Activated T-cell treated with anti-CD3 and anti-CD28 coated beads, Interleukin-2, amount 50 U/mL, for 72 hours (primary cell): ENCODE data around the gene C11orf54. TPM values are rescaled to one million over a fixed set of nuclear protein-coding genes. Genes with fewer than 3 reads are reported as not detected.
A peak's percentile ranks its signal among the peaks of the same experiment; 100 is the strongest.

Source experiments
- ATAC-seq, 2 donors: fragments of 150-1000 bp; cut with Tn5 transposase; replicated peaks in 1 of 2; 2 replicates each; pipeline ENCODE4 v1.10.0; 2021; ENCODE audit warnings: moderate library complexity in 2 of 2, mild to moderate bottlenecking in 1 of 2
- DNase-seq, 2 donors: peaks; one replicate each; pipeline ENCODE4 v3.0.0; 2021 to 2022; ENCODE audit warnings: mixed read lengths in 1 of 2
- H3K27ac Mint-ChIP-seq: one replicate; pipeline ENCODE4 v1.8.0; 2022; ENCODE audit warnings: mild to moderate bottlenecking, moderate library complexity, mixed read lengths
- H3K27me3 Mint-ChIP-seq: one replicate; pipeline ENCODE4 v1.8.0; 2022; ENCODE audit warnings: low read depth, mixed read lengths
- H3K36me3 Mint-ChIP-seq, 2 donors: one replicate each; pipeline ENCODE4 v1.8.0; 2022; ENCODE audit warnings: mixed read lengths in 2 of 2, mild to moderate bottlenecking in 1 of 2; ENCODE audit not compliant: insufficient read depth in 2 of 2
- H3K4me1 Mint-ChIP-seq: one replicate; pipeline ENCODE4 v1.8.0; 2022; ENCODE audit warnings: low read depth, mixed read lengths
- H3K4me3 Mint-ChIP-seq, 2 donors: one replicate each; pipeline ENCODE4 v1.8.0; 2022; ENCODE audit warnings: mild to moderate bottlenecking in 2 of 2, mixed read lengths in 2 of 2, moderate library complexity in 2 of 2
- H3K9me3 Mint-ChIP-seq, 2 donors: one replicate each; pipeline ENCODE4 v1.8.0; 2022; ENCODE audit warnings: mixed read lengths in 2 of 2
- total RNA-seq, 2 donors: library from RNA; stranded (reverse); gene quantifications; one replicate each; pipeline ENCODE4 v1.2.3, GENCODE V29; 2022

C11orf54 gene
- total RNA-seq, 2 donors from 2014 or later = 36.2 to 44.8 TPM

DNA sequence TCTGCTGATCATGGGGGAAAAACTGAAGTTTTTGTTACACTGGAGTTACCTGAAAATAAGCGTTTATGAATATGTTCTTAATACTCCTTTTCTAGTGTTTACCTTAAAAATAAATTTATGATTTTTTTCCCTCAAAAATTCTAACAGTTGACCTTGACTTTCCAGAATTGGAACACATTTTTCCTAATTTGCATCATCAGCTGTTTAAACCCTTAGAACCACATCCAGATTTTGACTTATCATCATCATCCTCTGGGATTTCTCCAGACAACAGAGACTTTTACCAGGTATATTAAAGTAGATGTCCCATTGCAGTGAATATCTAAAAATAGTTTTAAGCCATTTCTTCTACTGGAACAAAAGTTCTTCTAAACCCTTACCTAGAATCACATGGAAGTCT is 17.4 kb upstream of the C11orf54 start:
- DNase-seq (no peak), ATAC-seq (no peak)
- no peak overlapping the region for H3K27ac Mint-ChIP-seq
- no peaks in the 10 kb centered on the region for H3K27me3 Mint-ChIP-seq
- H3K4me1 Mint-ChIP-seq = no peaks in the 10 kb centered on the region
- peaks cover 2 to 39% of the 10 kb centered on the region in 2 donors for H3K36me3 Mint-ChIP-seq
- H3K9me3 Mint-ChIP-seq = no peaks in the 10 kb centered on the region
- H3K4me3 Mint-ChIP-seq = no peak overlapping the region

DNA sequence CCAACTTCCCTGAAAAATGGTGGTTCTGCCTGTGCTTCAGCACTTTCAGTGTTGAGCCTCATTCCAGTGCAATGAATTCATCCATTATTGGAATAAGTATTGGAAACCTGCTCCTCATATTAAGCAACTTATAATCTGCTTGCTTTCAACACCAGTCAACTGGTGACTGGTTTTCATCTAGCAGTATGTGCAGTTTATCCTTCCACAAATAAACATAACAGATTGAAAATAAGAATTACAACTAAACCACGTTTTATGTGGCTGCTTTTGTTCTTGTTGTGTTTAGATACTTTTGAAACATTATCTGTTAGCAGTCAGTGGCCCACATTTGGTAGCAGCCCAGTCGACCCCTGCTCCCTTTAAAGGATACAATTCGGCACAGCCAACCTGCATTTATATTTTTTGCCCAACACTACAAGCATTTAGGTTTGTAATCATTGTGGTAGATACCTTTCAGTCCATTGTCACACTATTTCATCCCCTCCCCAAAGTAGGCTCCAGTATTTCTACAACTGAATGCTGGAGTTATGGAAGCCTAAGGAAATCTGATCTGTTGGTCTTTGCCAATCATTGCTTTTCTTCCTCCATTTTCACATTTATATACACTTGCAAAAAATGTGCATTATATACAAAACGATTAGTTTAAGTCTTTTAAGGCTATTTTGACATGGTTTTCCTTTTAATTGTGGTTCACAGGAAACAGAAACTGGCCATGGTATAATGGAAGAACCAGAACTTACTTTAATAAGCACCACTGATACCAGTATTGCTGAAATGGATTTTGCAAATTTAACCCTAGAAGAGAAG is 13.3 kb upstream of the C11orf54 start:
- DNase-seq (no peak), ATAC-seq (no peak)
- no peak overlapping the region for H3K4me3 Mint-ChIP-seq
- H3K9me3 Mint-ChIP-seq = no peaks in the 10 kb centered on the region
- peaks cover 13% of the 10 kb centered on the region for H3K4me1 Mint-ChIP-seq
- peaks cover 5 to 31% of the 10 kb centered on the region in 2 donors for H3K36me3 Mint-ChIP-seq
- peak overlapping the region; percentile 87 for H3K27ac Mint-ChIP-seq
- no peaks in the 10 kb centered on the region for H3K27me3 Mint-ChIP-seq

DNA sequence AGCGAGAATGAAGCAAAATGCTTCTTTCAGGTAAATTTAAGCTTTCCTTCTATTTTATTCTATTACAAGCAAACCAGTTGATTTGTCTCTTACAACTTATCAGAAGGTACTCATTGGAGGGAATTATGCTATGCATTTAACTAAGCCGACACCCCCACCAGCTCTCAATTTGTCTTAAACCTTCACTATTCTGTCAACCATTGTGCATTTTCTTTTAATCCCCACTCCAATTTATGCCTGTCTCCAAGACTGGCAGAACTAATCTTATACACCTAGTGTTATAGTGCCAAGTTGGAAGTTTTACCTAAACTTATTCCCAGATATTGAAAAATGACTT is 12.7 kb upstream of the C11orf54 start:
- DNase-seq (no peak), ATAC-seq (no peak)
- H3K9me3 Mint-ChIP-seq = no peaks in the 10 kb centered on the region
- peak overlapping the region; percentile 87 for H3K27ac Mint-ChIP-seq
- H3K4me3 Mint-ChIP-seq = no peak overlapping the region
- no peaks in the 10 kb centered on the region for H3K27me3 Mint-ChIP-seq
- H3K4me1 Mint-ChIP-seq = peaks cover 17% of the 10 kb centered on the region
- H3K36me3 Mint-ChIP-seq = peaks cover 6 to 31% of the 10 kb centered on the region in 2 donors

DNA sequence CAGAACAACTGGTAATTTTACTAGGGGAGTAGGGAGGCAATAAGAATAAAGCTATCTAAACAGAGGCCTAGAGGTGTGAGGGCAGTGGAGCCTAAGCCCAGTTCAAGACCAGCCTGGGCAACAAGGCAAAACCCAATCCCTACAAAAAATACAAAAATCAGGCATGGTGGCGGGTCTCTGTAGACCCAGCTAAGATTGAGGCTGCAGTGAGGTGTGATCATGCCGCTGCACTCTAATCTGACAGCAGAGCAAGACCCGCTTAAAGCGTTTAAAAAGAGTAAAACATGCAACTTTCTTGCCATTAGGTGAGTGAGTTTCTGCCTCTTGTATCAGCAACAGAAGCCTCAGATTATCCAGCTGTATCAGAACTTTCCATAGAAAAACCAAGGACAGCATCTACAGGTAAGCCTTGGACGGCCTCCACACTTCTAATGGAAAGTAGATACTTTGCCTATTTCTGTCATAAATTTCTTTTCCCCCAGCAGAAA is 12.3 kb upstream of the C11orf54 start:
- Mint-ChIP-seq H3K4me1 (peaks cover 19% of the 10 kb centered on the region), H3K4me3 (no peak overlapping the region), H3K27ac (peak overlapping the region; percentile 82), H3K27me3 (no peaks in the 10 kb centered on the region), H3K9me3 (no peaks in the 10 kb centered on the region), H3K36me3 (peaks cover 6 to 31% of the 10 kb centered on the region in 2 donors)
- ATAC-seq (no peak), DNase-seq (no peak)

DNA sequence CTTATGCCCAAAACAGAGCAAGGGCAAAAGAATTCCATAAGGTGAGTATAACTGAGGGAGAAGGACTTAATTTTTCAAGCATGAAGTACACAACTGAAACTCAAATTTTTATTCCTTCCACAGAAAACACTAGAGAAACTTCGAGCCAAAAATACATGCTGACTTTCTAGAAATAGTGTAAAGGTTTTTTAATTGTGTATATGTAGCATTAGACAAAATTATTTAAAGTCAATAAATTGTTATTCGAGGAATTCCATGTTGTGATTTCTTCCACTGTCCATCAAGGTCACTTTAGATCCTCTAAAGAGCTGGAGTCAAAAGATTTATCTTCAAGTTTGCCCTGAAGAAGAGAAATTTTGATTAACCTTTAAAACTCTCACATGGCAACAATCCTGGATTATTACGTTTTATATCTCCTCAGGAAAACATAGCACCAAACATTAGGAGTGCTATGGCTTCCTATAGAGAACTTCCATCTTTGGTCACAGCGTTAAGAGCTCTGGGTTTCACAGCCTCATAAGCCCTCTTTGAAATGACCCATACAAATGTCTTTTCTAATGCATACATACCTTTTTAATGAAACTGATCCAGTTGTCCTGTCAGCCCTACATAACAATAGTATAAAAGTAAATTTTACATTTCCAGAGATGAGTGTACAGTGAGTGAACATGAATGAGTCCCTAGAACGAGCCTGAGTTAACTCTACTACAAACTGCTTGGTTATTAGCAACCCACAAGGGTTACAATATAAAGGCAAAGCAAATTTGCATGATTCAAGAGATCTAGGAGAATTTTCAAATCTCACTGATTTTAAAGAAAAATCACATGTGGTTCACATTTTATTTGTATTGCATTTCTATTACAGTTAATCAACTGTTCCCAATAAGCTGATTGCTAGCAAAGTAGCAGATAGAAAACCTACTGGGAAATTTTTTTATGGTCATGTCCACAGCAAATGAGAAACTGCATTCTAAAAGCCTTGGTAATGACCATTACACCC is 11.1 kb upstream of the C11orf54 start:
- ATAC-seq (peak; percentile 17 to 19), DNase-seq (no peak)
- Mint-ChIP-seq H3K4me1 (peaks cover 31% of the 10 kb centered on the region), H3K27me3 (no peaks in the 10 kb centered on the region), H3K9me3 (no peaks in the 10 kb centered on the region), H3K4me3 (no peak overlapping the region), H3K36me3 (peaks cover 11 to 33% of the 10 kb centered on the region in 2 donors), H3K27ac (peak overlapping the region; percentile 82)

DNA sequence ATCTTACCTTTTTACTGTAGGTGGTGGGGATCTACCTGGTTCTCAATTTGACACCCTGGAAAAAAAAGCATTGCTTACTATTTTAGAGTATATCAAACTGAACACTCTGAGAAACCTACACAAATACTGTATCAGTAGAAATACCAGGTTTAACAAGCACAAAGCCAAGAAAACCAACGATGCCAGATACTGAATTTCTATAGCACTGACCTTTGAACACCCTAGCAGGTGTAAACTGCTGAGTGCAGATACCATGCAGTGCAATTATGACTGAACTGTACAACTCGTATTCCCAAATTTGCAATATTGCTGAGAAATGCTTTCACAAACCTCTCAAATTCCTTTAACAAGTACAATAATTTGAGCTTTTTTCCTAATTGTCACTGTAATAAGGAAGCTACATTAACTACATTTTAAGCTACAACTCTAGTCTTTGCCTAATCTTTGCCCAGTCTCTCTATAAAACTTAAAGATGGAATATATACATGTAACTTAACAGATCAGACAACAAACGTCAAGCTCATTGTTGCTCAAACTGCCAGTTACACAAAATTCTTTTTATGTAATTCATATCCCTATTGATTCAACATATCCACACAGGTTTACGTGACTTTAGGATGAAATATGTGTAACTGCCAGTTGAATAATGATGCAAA is 9.1 kb upstream of the C11orf54 start:
- H3K36me3 Mint-ChIP-seq = peaks cover 13 to 39% of the 10 kb centered on the region in 2 donors
- H3K27me3 Mint-ChIP-seq = no peaks in the 10 kb centered on the region
- DNase-seq = no peak
- peak overlapping the region in 1 of 2 donors; percentile 6 for H3K4me3 Mint-ChIP-seq
- peak overlapping the region; percentile 100 for H3K27ac Mint-ChIP-seq
- peaks cover 51% of the 10 kb centered on the region for H3K4me1 Mint-ChIP-seq
- no peak for ATAC-seq
- H3K9me3 Mint-ChIP-seq = no peaks in the 10 kb centered on the region

DNA sequence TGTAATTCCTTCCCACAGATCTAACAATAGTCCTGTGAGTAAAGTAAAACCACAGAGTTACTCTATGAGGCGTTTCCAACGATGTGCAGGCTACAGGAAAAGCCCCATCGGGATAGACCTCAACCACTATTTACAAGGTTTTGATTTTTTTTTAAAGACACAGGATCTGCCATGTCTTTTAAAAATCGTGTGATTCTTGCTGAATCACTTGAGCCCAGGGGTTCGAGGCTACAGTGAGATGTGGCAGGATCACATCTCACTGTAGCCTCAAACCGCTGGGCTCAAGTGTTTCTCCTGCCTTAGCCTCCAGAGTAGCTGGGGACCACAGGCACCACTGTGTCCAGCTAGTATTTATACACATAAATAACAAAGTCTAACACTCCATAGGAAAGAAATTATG is 8.0 kb upstream of the C11orf54 start:
- H3K9me3 Mint-ChIP-seq = no peaks in the 10 kb centered on the region
- DNase-seq (no peak), ATAC-seq (no peak)
- H3K4me1 Mint-ChIP-seq = peaks cover 62% of the 10 kb centered on the region
- H3K27ac Mint-ChIP-seq = peak overlapping the region; percentile 100
- peak overlapping the region in 1 of 2 donors; percentile 47 for H3K4me3 Mint-ChIP-seq
- peaks cover 17 to 46% of the 10 kb centered on the region in 2 donors for H3K36me3 Mint-ChIP-seq
- no peaks in the 10 kb centered on the region for H3K27me3 Mint-ChIP-seq

DNA sequence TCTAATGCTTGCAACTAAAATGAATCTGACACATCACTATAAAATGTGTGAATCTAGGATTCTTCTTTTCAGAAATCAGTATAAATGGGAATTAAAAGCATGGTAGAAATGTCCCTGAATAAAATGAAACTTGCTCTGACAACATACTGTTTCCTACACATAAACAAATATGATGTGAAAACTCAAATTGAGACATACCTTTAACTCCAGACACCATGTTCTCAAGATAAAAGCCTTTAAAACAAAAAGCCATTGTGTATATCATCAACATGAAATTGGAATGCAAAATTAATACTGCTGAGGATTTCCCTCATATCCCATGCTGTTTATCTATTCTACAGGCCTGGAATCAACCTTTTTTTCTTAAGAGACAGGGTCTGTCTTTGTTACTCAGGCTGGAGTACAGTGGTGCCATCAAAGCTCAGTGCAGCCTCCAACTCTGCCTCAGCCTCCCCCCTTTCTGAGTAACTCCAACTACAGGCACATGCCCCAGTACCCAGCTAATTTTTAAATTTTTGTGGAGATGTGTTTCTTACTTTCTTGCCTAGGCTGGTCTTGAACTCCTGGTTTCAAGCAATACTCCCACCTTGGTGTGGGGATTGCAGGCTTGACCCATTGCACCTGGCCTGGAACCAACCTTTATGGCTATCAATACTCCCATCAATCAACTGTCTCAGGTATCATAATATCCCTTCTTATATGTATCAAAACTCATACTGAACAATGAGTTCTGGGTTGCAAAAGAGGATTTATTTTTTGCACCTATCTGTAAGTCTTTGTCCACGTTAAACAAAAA is 6.8 kb upstream of the C11orf54 start:
- Mint-ChIP-seq H3K4me3 (peak overlapping the region; percentile 54 to 85), H3K27me3 (no peaks in the 10 kb centered on the region), H3K27ac (peak overlapping the region; percentile 100), H3K4me1 (peaks cover 74% of the 10 kb centered on the region), H3K36me3 (peaks cover 21 to 58% of the 10 kb centered on the region in 2 donors), H3K9me3 (no peaks in the 10 kb centered on the region)
- DNase-seq (no peak), ATAC-seq (no peak)

DNA sequence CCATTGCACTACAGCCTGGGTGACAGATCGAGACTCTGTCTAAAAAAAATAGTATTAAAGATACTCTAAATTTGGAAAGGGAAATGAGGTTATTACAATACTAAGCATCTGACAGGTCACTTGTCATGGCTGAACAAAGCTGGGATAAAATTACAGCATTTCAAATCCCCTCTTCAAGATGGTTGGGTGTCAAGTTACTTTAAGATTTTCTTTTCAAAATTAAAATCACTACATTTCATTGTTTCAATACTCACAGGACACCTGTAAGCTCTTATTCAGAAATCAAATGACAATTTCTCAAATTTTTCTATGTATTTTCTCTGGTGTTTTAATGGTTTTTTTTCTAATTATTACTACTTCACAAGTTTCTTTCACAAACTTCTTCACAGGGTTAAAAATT is 5.8 kb upstream of the C11orf54 start:
- no peak for ATAC-seq
- peak overlapping the region; percentile 100 for H3K27ac Mint-ChIP-seq
- no peaks in the 10 kb centered on the region for H3K9me3 Mint-ChIP-seq
- no peak for DNase-seq
- H3K27me3 Mint-ChIP-seq = no peaks in the 10 kb centered on the region
- H3K4me1 Mint-ChIP-seq = peaks cover 75% of the 10 kb centered on the region
- H3K36me3 Mint-ChIP-seq = peaks cover 26 to 66% of the 10 kb centered on the region in 2 donors
- H3K4me3 Mint-ChIP-seq = peak overlapping the region; percentile 54 to 85

DNA sequence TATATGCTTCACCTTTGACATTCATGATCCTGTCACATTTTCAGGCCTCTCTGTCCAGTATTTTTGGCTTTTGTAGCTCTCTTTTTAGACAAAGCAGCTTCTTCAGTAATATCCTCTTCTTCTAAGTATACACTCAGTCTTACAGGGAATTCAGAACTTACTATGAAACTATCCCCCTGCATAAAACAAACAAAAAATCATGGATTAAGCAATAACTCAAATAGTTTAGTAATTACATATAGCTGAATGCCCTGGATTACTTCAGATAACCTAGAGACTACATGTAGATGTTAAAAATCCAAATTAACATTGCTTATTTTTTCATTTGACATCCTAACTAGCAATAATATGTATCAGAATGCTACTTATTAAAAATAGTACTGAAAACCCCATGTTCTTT is 5.3 kb upstream of the C11orf54 start:
- no peaks in the 10 kb centered on the region for H3K9me3 Mint-ChIP-seq
- H3K4me3 Mint-ChIP-seq = peak overlapping the region; percentile 53 to 85
- no peak for DNase-seq
- H3K27ac Mint-ChIP-seq = peak overlapping the region; percentile 100
- ATAC-seq = no peak
- H3K36me3 Mint-ChIP-seq = peaks cover 26 to 69% of the 10 kb centered on the region in 2 donors
- H3K27me3 Mint-ChIP-seq = no peaks in the 10 kb centered on the region
- peaks cover 75% of the 10 kb centered on the region for H3K4me1 Mint-ChIP-seq

DNA sequence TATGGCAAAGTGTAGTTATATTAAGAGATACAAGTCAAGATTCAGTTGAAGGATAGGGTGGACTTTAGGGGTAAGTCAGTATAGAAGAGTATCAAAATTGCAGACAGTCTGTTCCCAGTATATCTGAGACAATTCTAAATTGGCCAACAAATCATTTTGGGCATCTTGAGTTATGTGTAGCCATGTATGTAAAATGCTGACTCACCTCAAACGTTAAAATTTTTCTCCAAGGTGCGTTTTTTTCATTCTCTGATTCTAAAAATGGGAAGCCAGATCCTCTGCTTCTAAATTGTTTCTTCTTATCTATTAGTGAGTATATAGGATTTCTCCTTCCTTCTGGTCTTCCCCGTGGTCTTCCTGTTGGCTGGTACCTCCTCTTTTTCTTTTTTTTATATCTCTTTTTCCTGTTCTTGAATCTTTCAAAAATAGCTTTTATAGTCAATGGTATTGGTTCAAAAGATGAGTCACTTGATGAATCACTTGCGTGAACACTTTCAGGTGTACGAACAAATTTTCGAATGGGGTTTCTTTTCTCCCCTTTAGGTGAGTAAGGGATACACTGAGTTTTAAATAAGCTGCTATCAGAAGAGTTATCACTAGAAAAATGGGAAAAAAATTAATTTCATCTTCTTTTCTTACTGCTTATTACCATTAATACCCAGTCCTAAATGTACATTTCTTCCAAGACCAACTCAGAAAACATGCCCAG is 3.4 kb upstream of the C11orf54 start:
- ATAC-seq (peak; percentile 21 to 28), DNase-seq (no peak)
- H3K9me3 Mint-ChIP-seq = no peaks in the 10 kb centered on the region
- peaks cover 30 to 57% of the 10 kb centered on the region in 2 donors for H3K36me3 Mint-ChIP-seq
- H3K4me3 Mint-ChIP-seq = peak overlapping the region; percentile 99 to 100
- peak overlapping the region; percentile 100 for H3K27ac Mint-ChIP-seq
- no peaks in the 10 kb centered on the region for H3K27me3 Mint-ChIP-seq
- peaks cover 65% of the 10 kb centered on the region for H3K4me1 Mint-ChIP-seq
